ENCODE measurements around the gene KANK4.

Gene KANK4

GRCh38 chr1:62307446-62307845 is 11.8 kb downstream of the KANK4 start:
- DNase-seq, result no peak
- Histone ChIP-seq H3K4me1 (peaks cover 10% of the 10 kb centered on the region), H3K9me3 (no peaks in the 10 kb centered on the region), H3K27me3 (no peaks in the 10 kb centered on the region), H3K4me3 (ENCODE audit: low read depth, low read length) (no peak overlapping the region), H3K36me3 (no peaks in the 10 kb centered on the region)
- TF ChIP-seq CTCF (IDR thresholded peaks at IDR 0.05; ENCODE audit: low read depth, low read length), result no peak

GRCh38 chr1:62306065-62306464 is 13.2 kb downstream of the KANK4 start:
- Histone ChIP-seq H3K4me3 (ENCODE audit: low read depth, low read length) (no peak overlapping the region), H3K4me1 (peaks cover 10% of the 10 kb centered on the region), H3K36me3 (no peaks in the 10 kb centered on the region), H3K9me3 (no peaks in the 10 kb centered on the region), H3K27me3 (no peaks in the 10 kb centered on the region)
- TF ChIP-seq CTCF (IDR thresholded peaks at IDR 0.05; ENCODE audit: low read depth, low read length), result no peak
- DNase-seq, result no peak

GRCh38 chr1:62304975-62305374 is 14.3 kb downstream of the KANK4 start:
- no peak for TF ChIP-seq CTCF (IDR thresholded peaks at IDR 0.05; ENCODE audit: low read depth, low read length)
- DNase-seq, result no peak
- no peaks in the 10 kb centered on the region for H3K36me3 ChIP-seq
- H3K4me1 ChIP-seq, result peaks cover 10% of the 10 kb centered on the region; the same call in 1 of the 2 replicates
- H3K27me3 ChIP-seq, result no peaks in the 10 kb centered on the region
- H3K4me3 ChIP-seq (ENCODE audit: low read depth, low read length), result no peak overlapping the region
- H3K9me3 ChIP-seq, result no peaks in the 10 kb centered on the region

GRCh38 chr1:62304515-62304914 is 14.7 kb downstream of the KANK4 start:
- Histone ChIP-seq H3K4me3 (ENCODE audit: low read depth, low read length) (no peak overlapping the region), H3K36me3 (no peaks in the 10 kb centered on the region), H3K4me1 (peaks cover 10% of the 10 kb centered on the region; the same call in 1 of the 2 replicates), H3K9me3 (no peaks in the 10 kb centered on the region), H3K27me3 (no peaks in the 10 kb centered on the region)
- no peak for TF ChIP-seq CTCF (IDR thresholded peaks at IDR 0.05; ENCODE audit: low read depth, low read length)
- DNase-seq, result no peak

- Histone ChIP-seq H3K4me3 (ENCODE audit: low read depth, low read length) (no peak overlapping the region), H3K27me3 (no peaks in the 10 kb centered on the region), H3K9me3 (no peaks in the 10 kb centered on the region), H3K36me3 (no peaks in the 10 kb centered on the region), H3K4me1 (no peaks in the 10 kb centered on the region; the same call in 1 of the 2 replicates)
- TF ChIP-seq CTCF (IDR thresholded peaks at IDR 0.05; ENCODE audit: low read depth, low read length), result no peak
- DNase-seq, result no peak
Measured at GRCh38 chr1:62301726-62302390, 17.4 kb downstream of the KANK4 start.

GRCh38 chr1:62299426-62300200 is 19.6 kb downstream of the KANK4 start:
- Histone ChIP-seq H3K27me3 (no peaks in the 10 kb centered on the region), H3K36me3 (no peaks in the 10 kb centered on the region), H3K9me3 (no peaks in the 10 kb centered on the region), H3K4me3 (ENCODE audit: low read depth, low read length) (no peak overlapping the region), H3K4me1 (no peaks in the 10 kb centered on the region; the same call in 1 of the 2 replicates)
- no peak for TF ChIP-seq CTCF (IDR thresholded peaks at IDR 0.05; ENCODE audit: low read depth, low read length)
- DNase-seq, result no peak
